Thoracic aorta (tissue), 2 donors: ENCODE results near the gene ABCC3. TPM values are rescaled to one million over a fixed set of nuclear protein-coding genes. Genes with fewer than 3 reads are reported as not detected.
"Not testable (repeated sequence)": the region's sequence is repeated elsewhere in the genome, so short reads cannot be mapped to it uniquely, and the experiment has no call there.

Experiments
- ATAC-seq: fragments of 150-250 bp; one replicate; pipeline ENCODE4 v1.8.0; 2017; ENCODE audit warnings: low read depth; ENCODE audit not compliant: insufficient number of reproducible peaks, low FRiP score
- DNase-seq: peaks from one replicate; pipeline ENCODE4 v3.0.0-alpha.2; 2020; ENCODE audit warnings: low spot score
- H3K27ac ChIP-seq, 2 donors: fragments of 200-600 bp; sonication (generic); 1 replicate in 1 of 2; 2 replicates in 1 of 2; pipeline ENCODE4 v1.5.1; 2016; ENCODE audit warnings: mild to moderate bottlenecking in 2 of 2, moderate library complexity in 2 of 2
- H3K27me3 ChIP-seq: fragments of 200-600 bp; sonication (generic); replicated peaks from 2 replicates; pipeline ENCODE4 v1.6.0; 2016; ENCODE audit warnings: mild to moderate bottlenecking; ENCODE audit not compliant: insufficient read depth
- H3K36me3 ChIP-seq: fragments of 200-600 bp; sonication (generic); one replicate; pipeline ENCODE4 v1.5.1; 2016
- H3K4me1 ChIP-seq, 2 donors: fragments of 200-600 bp; sonication (generic); 1 replicate in 1 of 2; 2 replicates in 1 of 2; pipeline versions ENCODE4 v1.5.1 to v1.6.0; 2016; ENCODE audit warnings: low read depth in 2 of 2, mild to moderate bottlenecking in 1 of 2; ENCODE audit not compliant: control insufficient read depth in 1 of 2
- H3K4me3 ChIP-seq: fragments of 200-600 bp; sonication (generic); 2 replicates; pipeline ENCODE4 v1.5.1; 2016; ENCODE audit warnings: mild to moderate bottlenecking
- H3K9me3 ChIP-seq: fragments of 200-600 bp; sonication (generic); 2 replicates; pipeline ENCODE4 v1.5.1; 2016
- total RNA-seq, 2 donors: library from RNA; depleted of rRNA; stranded (reverse); fragments of >200 nt; gene quantifications; one replicate each; pipeline versions ENCODE4 v1.1.0 to v1.2.3, GENCODE V29; 2016
- TF ChIP-seq, protein P1 (sequence below): fragments of 200-600 bp; sonication (generic); IDR thresholded peaks from one replicate; pipeline ENCODE4 v1.5.1; 2019; ENCODE audit warnings: antibody characterized with exemption

Gene ABCC3
- total RNA-seq, 2 donors from 2014 or later = 72.7 to 143 TPM

DNA sequence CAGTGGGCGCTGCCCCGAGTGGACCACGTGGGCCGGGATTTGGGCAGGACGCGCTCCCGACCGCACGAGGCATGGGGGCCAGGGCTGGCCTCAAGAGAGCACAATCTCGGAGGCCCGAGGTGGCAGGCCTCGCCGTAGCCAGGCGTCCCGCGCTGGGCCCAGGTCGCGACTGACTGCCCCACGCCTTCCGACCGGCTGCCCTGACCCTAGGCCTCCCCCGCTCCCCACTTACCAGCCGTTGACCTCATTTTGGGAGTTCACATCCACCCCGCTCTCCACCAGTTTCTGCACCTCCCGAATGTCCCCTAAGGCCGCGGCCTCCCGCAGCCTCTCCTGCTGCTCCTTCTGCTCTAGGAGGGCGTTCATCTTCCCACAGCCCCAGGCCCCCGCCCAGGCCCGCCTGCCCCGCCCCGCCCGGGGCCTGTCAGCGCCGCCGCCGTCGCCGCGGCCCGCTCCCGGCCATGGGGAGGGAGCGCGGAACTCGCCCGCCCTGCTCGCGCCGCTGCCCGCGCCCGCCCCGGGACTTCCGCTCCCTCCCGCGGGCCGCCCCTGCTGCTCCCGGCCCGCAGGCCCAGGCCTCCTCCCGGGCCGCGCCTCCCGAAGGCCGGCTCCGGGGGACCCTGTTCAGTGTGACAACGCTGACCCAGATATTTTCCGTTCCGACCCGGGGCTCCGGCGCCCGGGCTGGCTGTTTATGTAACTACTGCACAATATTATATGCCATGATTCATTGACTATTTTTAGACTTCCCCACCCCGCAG is 72.8 kb downstream of the ABCC3 start, which contains the start of gene ANKRD40:
Gene ANKRD40 (minus strand): TSS at position 626 of the 761 bp plus-strand sequence. CDS start 260 bp downstream, at position 366.
- Histone ChIP-seq H3K9me3 (no peaks in the 10 kb centered on the region), H3K4me3 (peak within 1 kb of the TSS; percentile 81), H3K27ac (peak within 1 kb of the TSS; percentile 91 to 98), H3K4me1 (peaks cover 12 to 59% of the 10 kb centered on the region in 2 donors), H3K36me3 (peaks cover 3% of the 10 kb centered on the region), H3K27me3 (no peaks in the 10 kb centered on the region)
- ATAC-seq (peak; percentile 82), DNase-seq (peak; percentile 77)
- TF ChIP-seq, protein P1, sequence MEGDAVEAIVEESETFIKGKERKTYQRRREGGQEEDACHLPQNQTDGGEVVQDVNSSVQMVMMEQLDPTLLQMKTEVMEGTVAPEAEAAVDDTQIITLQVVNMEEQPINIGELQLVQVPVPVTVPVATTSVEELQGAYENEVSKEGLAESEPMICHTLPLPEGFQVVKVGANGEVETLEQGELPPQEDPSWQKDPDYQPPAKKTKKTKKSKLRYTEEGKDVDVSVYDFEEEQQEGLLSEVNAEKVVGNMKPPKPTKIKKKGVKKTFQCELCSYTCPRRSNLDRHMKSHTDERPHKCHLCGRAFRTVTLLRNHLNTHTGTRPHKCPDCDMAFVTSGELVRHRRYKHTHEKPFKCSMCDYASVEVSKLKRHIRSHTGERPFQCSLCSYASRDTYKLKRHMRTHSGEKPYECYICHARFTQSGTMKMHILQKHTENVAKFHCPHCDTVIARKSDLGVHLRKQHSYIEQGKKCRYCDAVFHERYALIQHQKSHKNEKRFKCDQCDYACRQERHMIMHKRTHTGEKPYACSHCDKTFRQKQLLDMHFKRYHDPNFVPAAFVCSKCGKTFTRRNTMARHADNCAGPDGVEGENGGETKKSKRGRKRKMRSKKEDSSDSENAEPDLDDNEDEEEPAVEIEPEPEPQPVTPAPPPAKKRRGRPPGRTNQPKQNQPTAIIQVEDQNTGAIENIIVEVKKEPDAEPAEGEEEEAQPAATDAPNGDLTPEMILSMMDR = no peak

DNA sequence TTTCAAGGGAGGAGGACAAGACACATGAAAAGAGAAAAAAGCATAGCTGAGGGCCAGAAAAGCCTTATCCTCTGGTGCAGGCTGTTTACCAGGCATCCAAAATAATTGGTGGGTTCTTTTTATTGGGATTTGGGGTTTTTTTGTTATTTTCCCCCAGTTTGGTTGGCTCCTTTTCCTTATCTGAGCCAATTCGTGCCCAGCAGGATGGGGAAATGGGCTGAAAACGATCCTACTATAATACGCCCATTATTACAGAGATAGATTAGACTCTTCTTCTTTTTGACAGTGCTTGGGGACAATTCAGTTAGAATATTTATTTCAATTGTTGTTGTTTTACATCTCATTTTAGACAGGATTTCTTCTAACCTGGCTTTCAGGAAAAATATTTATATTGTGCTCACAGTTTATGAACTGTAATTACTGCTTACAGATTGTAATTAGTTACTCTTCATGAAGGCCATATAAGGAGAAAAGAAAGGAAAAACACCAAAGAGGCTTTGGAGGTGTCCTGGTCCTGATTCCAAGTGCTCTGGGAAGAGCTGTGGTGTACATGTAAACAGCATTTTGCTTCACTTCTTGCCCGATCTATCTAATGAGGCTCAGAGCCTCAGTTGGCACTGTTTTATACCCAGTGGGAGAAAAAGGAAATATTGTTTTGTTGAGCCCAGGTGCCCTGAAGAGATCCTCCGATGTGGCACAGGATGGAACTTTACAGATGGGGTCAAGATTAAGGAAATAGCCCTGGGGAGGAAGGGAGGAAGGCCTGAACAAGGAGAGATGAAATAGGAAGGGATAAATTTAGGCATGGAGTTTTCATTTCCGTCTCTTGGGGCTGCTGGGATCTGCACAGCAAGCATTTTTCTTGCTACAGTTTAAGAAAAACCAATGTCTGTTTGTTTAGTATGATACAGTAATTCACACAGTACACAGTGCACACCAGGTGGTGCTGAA is 73.6 kb downstream of the ABCC3 start:
- no peak for ATAC-seq
- H3K4me1 ChIP-seq = peaks cover 12 to 53% of the 10 kb centered on the region in 2 donors

DNA sequence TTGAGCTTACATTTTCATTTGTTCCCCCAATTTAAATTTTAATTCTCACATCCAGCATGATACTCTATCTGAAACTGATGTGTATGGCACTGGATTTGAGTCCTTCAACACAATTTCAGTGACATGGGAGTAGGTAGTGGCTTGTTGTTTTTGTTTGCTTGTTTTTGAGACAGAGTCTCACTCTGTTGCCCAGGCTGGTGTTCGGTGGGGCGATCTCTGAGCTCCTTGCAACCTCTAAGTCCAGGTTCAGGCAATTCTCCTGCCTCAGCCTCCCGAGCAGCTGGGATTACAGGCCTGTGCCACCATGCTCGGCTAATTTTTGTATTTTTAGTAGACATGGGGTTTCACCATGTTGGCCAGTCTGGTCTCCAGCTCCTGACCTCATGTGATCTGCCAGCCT is 74.4 kb downstream of the ABCC3 start:
- peaks cover 12 to 46% of the 10 kb centered on the region in 2 donors for H3K4me1 ChIP-seq
- H3K27ac ChIP-seq = peak overlapping the region; percentile 91 to 98
- not testable (repeated sequence) for H3K27me3 ChIP-seq, ATAC-seq, H3K4me3 ChIP-seq, H3K9me3 ChIP-seq, H3K36me3 ChIP-seq, DNase-seq

More for the DNA sequence above, 73.6 kb downstream of the ABCC3 start:
- TF ChIP-seq, protein P1 = no peak
- Histone ChIP-seq H3K27me3 (no peaks in the 10 kb centered on the region), H3K4me3 (peak overlapping the region; percentile 81), H3K27ac (peak overlapping the region; percentile 91 to 98), H3K9me3 (no peaks in the 10 kb centered on the region), H3K36me3 (peaks cover 3% of the 10 kb centered on the region)
- no peak for DNase-seq

GRCh38 chr17:50710025-50710424 is 75.3 kb downstream of the ABCC3 start:
- Histone ChIP-seq H3K4me1 (peaks cover 12 to 38% of the 10 kb centered on the region in 2 donors), H3K9me3 (no peaks in the 10 kb centered on the region), H3K27ac (peak overlapping the region; percentile 1 to 2), H3K27me3 (no peaks in the 10 kb centered on the region), H3K36me3 (no peaks in the 10 kb centered on the region), H3K4me3 (no peak overlapping the region)
- ATAC-seq = no peak
- TF ChIP-seq, protein P1 = no peak
- no peak for DNase-seq

DNA sequence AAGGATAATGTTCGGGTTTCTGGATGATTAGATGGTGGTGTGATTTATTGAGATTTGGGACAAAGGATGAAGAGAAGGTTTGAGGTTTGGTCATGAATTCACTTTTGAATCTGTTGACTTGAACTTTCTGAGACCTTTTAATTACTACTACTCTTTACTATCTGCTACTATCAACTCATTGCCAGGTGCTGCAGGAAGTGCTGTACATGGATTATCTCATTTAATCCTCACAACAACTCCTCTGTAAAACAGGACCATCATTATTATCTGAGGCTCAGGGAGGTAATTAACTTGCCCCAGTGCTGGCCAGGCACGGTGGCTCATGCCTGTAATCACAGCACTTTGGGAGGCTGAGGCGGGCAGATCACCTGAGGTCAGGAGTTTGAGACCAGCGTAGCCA is 76.0 kb downstream of the ABCC3 start:
- TF ChIP-seq, protein P1 = no peak
- no peak for ATAC-seq
- no peaks in the 10 kb centered on the region for H3K27me3 ChIP-seq
- no peak for DNase-seq
- H3K4me1 ChIP-seq = peaks cover 12 to 32% of the 10 kb centered on the region in 2 donors
- H3K27ac ChIP-seq = peak overlapping the region in 1 of 2 donors; percentile 2
- H3K4me3 ChIP-seq = no peak overlapping the region
- no peaks in the 10 kb centered on the region for H3K9me3 ChIP-seq
- no peaks in the 10 kb centered on the region for H3K36me3 ChIP-seq
